GM23338 (cell line): ENCODE results near the gene PRG3. TPM values are rescaled to one million over a fixed set of nuclear protein-coding genes. Genes with fewer than 3 reads are reported as not detected.

Experiments used
- ATAC-seq: fragments of 200-7000 bp; cut with Tn5 transposase; 3 replicates; pipeline ENCODE4 v1.9.1; 2020
- DNase-seq: peaks from one replicate; pipeline ENCODE4 v3.0.0-alpha.2; 2015; ENCODE audit warnings: low spot score
- H2AFZ ChIP-seq: fragments of 200-600 bp; sonication (generic); 2 replicates; pipeline ENCODE4 v1.8.0; 2016; ENCODE audit warnings: antibody characterized with exemption, mild to moderate bottlenecking, moderate library complexity
- H3F3A ChIP-seq: fragments of 200-600 bp; sonication (generic); replicated peaks from 2 replicates; pipeline ENCODE4 v1.8.0; 2017; ENCODE audit warnings: antibody characterized with exemption, mixed run types, low read depth
- H3K27ac ChIP-seq: fragments of 200-600 bp; sonication (generic); 2 replicates; pipeline ENCODE4 v1.6.1; 2016; ENCODE audit warnings: low read depth
- H3K27me3 ChIP-seq: fragments of 200-600 bp; sonication (generic); 2 replicates; pipeline ENCODE4 v1.8.0; 2016; ENCODE audit warnings: mild to moderate bottlenecking, mixed run types, moderate library complexity; ENCODE audit not compliant: insufficient read depth
- H3K36me3 ChIP-seq: fragments of 200-600 bp; sonication (generic); 2 replicates; pipeline ENCODE4 v1.8.0; 2016; ENCODE audit warnings: mild to moderate bottlenecking; ENCODE audit not compliant: insufficient read depth
- H3K4me1 ChIP-seq: fragments of 200-600 bp; sonication (generic); 2 replicates; pipeline ENCODE4 v1.8.0; 2016; ENCODE audit warnings: mild to moderate bottlenecking, moderate library complexity; ENCODE audit not compliant: insufficient read depth
- H3K4me2 ChIP-seq: fragments of 200-600 bp; sonication (generic); 2 replicates; pipeline ENCODE4 v1.7.1; 2017; ENCODE audit warnings: mixed run types
- H3K4me3 ChIP-seq: fragments of 200-600 bp; sonication (generic); 2 replicates; pipeline ENCODE4 v1.6.1; 2016; ENCODE audit warnings: mixed run types
- H3K79me2 ChIP-seq: fragments of 200-600 bp; sonication (generic); replicated peaks from 2 replicates; pipeline ENCODE4 v1.8.0; 2017; ENCODE audit warnings: mild to moderate bottlenecking; ENCODE audit not compliant: insufficient read depth
- H3K9me2 ChIP-seq: fragments of 200-600 bp; sonication (generic); 2 replicates; pipeline ENCODE4 v1.8.0; 2017; ENCODE audit not compliant: insufficient read depth
- H4K20me1 ChIP-seq: fragments of 200-600 bp; sonication (generic); replicated peaks from 2 replicates; pipeline ENCODE4 v1.8.0; 2017; ENCODE audit warnings: mild to moderate bottlenecking; ENCODE audit not compliant: insufficient read depth
- H3K27ac Mint-ChIP-seq: 2 replicates; pipeline ENCODE4 v1.8.0; 2020; ENCODE audit warnings: inconsistent platforms, mild to moderate bottlenecking, moderate library complexity, mixed read lengths
- H3K27me3 Mint-ChIP-seq: 3 replicates; pipeline ENCODE4 v1.8.0; 2022; ENCODE audit warnings: low read depth, mild to moderate bottlenecking, moderate library complexity, mixed read lengths, inconsistent platforms; ENCODE audit not compliant: insufficient read depth, poor library complexity
- H3K36me3 Mint-ChIP-seq: 3 replicates; pipeline ENCODE4 v1.8.0; 2021; ENCODE audit warnings: low read depth, mild to moderate bottlenecking, inconsistent platforms, moderate library complexity, mixed read lengths
- H3K4me1 Mint-ChIP-seq: 3 replicates; pipeline ENCODE4 v1.8.0; 2020; ENCODE audit warnings: mild to moderate bottlenecking, inconsistent platforms, mixed read lengths
- H3K4me3 Mint-ChIP-seq: 3 replicates; pipeline ENCODE4 v1.8.0; 2021; ENCODE audit warnings: moderate library complexity, mild to moderate bottlenecking, inconsistent platforms, mixed read lengths
- H3K9me3 Mint-ChIP-seq: 3 replicates; pipeline ENCODE4 v1.8.0; 2020; ENCODE audit warnings: moderate library complexity, mild to moderate bottlenecking, inconsistent platforms, mixed read lengths
- CREB1 ChIP-seq: fragments of 250-450 bp; sonication (Bioruptor Pico); IDR thresholded peaks from 2 replicates; pipeline ENCODE4 v1.5.0; 2020; ENCODE audit warnings: low read depth, mild to moderate bottlenecking, moderate library complexity
- CTCF ChIP-seq, 2 experiments: fragments of 200-600 bp in 1 of 2; sonication (generic) in 1 of 2; conservative IDR thresholded peaks; 2 replicates each; pipeline versions ENCODE4 v1.5.1 to v1.6.1; 2016 to 2017; ENCODE audit warnings: antibody characterized with exemption in 2 of 2, low read depth in 2 of 2, mild to moderate bottlenecking in 2 of 2, moderate library complexity in 1 of 2
- EZH2 ChIP-seq: fragments of 200-600 bp; sonication (generic); IDR thresholded peaks from one replicate; pipeline ENCODE4 v1.8.0; 2017; ENCODE audit warnings: antibody characterized with exemption, mild to moderate bottlenecking, low read depth; ENCODE audit not compliant: unreplicated experiment
- EZH2phosphoT487 ChIP-seq: fragments of 200-600 bp; sonication (generic); IDR thresholded peaks from one replicate; pipeline ENCODE4 v1.8.1; 2018; ENCODE audit warnings: antibody characterized with exemption; ENCODE audit not compliant: unreplicated experiment
- JUNB ChIP-seq: IDR thresholded peaks from one replicate; pipeline ENCODE4 v1.6.1; 2016; ENCODE audit warnings: antibody characterized with exemption; ENCODE audit not compliant: unreplicated experiment
- NANOG ChIP-seq: IDR thresholded peaks from 2 replicates; pipeline ENCODE4 v1.6.1; 2016; ENCODE audit warnings: antibody characterized with exemption, borderline replicate concordance
- POLR2AphosphoS5 ChIP-seq: IDR thresholded peaks from 2 replicates; pipeline ENCODE4 v1.6.1; 2016; ENCODE audit warnings: antibody characterized with exemption, low read depth
- STAT1 ChIP-seq: IDR thresholded peaks from one replicate; pipeline ENCODE4 v1.6.1; 2016; ENCODE audit warnings: antibody characterized with exemption; ENCODE audit not compliant: unreplicated experiment
- ZNF114 ChIP-seq: fragments of 250-450 bp; sonication (Bioruptor Pico); IDR thresholded peaks from 2 replicates; pipeline ENCODE4 v1.5.0; 2020; ENCODE audit warnings: mild to moderate bottlenecking, moderate library complexity
- ZNF331 ChIP-seq: fragments of 250-450 bp; sonication (Bioruptor Pico); IDR thresholded peaks from 2 replicates; pipeline ENCODE4 v1.5.0; 2020; ENCODE audit warnings: low read depth, mild to moderate bottlenecking, moderate library complexity
- polyA plus RNA-seq: library from polyadenylated mRNA; unstranded; fragments of >200 nt; fragmentation: Nextera tagmentation; extraction: Ambion mirVana; gene quantifications from 2 replicates; pipeline ENCODE4 v1.2.1, GENCODE V29; 2016
- total RNA-seq: library from RNA; depleted of rRNA; stranded (reverse); fragments of >200 nt; shearing (Covaris generic); gene quantifications from 2 replicates; pipeline ENCODE4 v1.2.3, GENCODE V29; 2014
- TF ChIP-seq, protein P1 (sequence below): fragments of 250-450 bp; sonication (Bioruptor Pico); IDR thresholded peaks from 2 replicates; pipeline ENCODE4 v1.5.0; 2020; ENCODE audit warnings: mild to moderate bottlenecking, moderate library complexity
- TF ChIP-seq, protein P2 (sequence below): IDR thresholded peaks from 2 replicates; pipeline ENCODE4 v1.6.1; 2016; ENCODE audit warnings: antibody characterized with exemption

The PRG3 gene
- total and polyA plus RNA-seq, 2 experiments from 2014 or later, result not detected

GRCh38 chr11:57395905-57396623 is 15.1 kb upstream of the PRG3 start (continued):
- TF ChIP-seq, protein P1, sequence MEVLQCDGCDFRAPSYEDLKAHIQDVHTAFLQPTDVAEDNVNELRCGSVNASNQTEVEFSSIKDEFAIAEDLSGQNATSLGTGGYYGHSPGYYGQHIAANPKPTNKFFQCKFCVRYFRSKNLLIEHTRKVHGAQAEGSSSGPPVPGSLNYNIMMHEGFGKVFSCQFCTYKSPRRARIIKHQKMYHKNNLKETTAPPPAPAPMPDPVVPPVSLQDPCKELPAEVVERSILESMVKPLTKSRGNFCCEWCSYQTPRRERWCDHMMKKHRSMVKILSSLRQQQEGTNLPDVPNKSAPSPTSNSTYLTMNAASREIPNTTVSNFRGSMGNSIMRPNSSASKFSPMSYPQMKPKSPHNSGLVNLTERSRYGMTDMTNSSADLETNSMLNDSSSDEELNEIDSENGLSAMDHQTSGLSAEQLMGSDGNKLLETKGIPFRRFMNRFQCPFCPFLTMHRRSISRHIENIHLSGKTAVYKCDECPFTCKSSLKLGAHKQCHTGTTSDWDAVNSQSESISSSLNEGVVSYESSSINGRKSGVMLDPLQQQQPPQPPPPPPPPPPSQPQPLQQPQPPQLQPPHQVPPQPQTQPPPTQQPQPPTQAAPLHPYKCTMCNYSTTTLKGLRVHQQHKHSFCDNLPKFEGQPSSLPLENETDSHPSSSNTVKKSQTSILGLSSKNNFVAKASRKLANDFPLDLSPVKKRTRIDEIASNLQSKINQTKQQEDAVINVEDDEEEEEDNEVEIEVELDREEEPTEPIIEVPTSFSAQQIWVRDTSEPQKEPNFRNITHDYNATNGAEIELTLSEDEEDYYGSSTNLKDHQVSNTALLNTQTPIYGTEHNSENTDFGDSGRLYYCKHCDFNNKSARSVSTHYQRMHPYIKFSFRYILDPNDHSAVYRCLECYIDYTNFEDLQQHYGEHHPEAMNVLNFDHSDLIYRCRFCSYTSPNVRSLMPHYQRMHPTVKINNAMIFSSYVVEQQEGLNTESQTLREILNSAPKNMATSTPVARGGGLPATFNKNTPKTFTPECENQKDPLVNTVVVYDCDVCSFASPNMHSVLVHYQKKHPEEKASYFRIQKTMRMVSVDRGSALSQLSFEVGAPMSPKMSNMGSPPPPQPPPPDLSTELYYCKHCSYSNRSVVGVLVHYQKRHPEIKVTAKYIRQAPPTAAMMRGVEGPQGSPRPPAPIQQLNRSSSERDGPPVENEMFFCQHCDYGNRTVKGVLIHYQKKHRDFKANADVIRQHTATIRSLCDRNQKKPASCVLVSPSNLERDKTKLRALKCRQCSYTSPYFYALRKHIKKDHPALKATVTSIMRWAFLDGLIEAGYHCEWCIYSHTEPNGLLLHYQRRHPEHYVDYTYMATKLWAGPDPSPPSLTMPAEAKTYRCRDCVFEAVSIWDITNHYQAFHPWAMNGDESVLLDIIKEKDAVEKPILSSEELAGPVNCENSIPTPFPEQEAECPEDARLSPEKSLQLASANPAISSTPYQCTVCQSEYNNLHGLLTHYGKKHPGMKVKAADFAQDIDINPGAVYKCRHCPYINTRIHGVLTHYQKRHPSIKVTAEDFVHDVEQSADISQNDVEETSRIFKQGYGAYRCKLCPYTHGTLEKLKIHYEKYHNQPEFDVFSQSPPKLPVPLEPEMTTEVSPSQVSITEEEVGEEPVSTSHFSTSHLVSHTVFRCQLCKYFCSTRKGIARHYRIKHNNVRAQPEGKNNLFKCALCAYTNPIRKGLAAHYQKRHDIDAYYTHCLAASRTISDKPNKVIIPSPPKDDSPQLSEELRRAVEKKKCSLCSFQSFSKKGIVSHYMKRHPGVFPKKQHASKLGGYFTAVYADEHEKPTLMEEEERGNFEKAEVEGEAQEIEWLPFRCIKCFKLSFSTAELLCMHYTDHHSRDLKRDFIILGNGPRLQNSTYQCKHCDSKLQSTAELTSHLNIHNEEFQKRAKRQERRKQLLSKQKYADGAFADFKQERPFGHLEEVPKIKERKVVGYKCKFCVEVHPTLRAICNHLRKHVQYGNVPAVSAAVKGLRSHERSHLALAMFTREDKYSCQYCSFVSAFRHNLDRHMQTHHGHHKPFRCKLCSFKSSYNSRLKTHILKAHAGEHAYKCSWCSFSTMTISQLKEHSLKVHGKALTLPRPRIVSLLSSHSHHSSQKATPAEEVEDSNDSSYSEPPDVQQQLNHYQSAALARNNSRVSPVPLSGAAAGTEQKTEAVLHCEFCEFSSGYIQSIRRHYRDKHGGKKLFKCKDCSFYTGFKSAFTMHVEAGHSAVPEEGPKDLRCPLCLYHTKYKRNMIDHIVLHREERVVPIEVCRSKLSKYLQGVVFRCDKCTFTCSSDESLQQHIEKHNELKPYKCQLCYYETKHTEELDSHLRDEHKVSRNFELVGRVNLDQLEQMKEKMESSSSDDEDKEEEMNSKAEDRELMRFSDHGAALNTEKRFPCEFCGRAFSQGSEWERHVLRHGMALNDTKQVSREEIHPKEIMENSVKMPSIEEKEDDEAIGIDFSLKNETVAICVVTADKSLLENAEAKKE (CRISPR knock-in tag), result no peak
- TF ChIP-seq STAT1 (no peak), EZH2phosphoT487 (no peak), CREB1 (no peak), POLR2AphosphoS5 (no peak)

DNA sequence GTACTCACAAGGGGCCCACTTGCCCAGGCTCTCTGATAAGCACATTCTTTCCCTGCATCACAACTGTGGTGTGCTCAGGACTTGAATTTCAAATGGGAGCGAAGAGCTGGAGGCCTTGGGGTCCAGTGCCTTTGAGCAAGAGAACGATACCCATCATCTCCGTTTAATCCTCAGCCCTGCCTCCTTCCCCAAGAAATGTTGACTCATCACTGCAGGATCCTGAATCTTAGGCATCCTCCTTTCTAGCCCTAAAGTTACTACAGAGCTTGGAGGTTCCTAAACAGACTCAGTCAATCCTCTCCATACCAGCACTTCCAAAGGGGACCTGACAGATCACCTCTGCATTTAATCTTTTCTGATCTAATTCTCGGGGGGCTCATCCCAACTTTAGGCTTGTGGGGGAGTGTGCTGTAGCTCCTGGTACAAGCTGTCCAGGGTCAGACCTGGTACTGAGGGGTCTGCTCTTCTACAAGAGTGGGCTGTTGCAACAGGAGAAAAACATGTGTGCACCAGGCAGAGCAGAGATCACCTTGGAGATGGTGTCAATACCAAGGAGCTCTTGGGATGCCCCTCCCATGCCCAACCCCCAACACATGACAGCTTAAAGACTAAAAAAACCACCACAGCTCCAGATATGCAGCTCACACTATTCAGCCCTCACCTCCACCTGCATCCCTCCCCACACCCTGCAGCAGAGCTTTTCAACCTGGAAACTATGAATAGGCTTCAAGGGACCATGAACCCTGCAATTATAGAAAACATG is 13.4 kb upstream of the PRG3 start:
- H3K36me3 ChIP-seq, result no peaks in the 10 kb centered on the region
- ATAC-seq, result no peak
- no peak overlapping the region for H3K4me3 ChIP-seq
- H3K27ac Mint-ChIP-seq, result no peak overlapping the region
- no peaks in the 10 kb centered on the region for H3K36me3 Mint-ChIP-seq
- no peaks in the 10 kb centered on the region for H3K27me3 ChIP-seq
- no peaks in the 10 kb centered on the region for H3K4me1 ChIP-seq
- no peak overlapping the region for H3K4me3 Mint-ChIP-seq
- H3K4me1 Mint-ChIP-seq, result no peaks in the 10 kb centered on the region
- H3K27me3 Mint-ChIP-seq, result no peaks in the 10 kb centered on the region
- no peaks in the 10 kb centered on the region for H3K9me3 Mint-ChIP-seq
- no peak for DNase-seq
- no peaks in the 10 kb centered on the region for H3K79me2 ChIP-seq
- H2AFZ ChIP-seq, result no peak overlapping the region
- no peaks in the 10 kb centered on the region for H4K20me1 ChIP-seq
- peaks cover 5% of the 10 kb centered on the region for H3K9me2 ChIP-seq
- no peak overlapping the region for H3K4me2 ChIP-seq
- H3K27ac ChIP-seq, result no peak overlapping the region
- H3F3A ChIP-seq, result no peaks in the 10 kb centered on the region
- no peak for TF ChIP-seq EZH2
- no peak for TF ChIP-seq CTCF (conservative IDR thresholded peaks at IDR 0.05; ENCODE audit: low read depth in 2 of 2)
- TF ChIP-seq NANOG, result no peak
- no peak for TF ChIP-seq JUNB
- TF ChIP-seq ZNF331 (CRISPR knock-in tag), result no peak
- no peak for TF ChIP-seq CREB1
- TF ChIP-seq STAT1, result no peak
- no peak for TF ChIP-seq ZNF114 (CRISPR knock-in tag)
- TF ChIP-seq, protein P2, sequence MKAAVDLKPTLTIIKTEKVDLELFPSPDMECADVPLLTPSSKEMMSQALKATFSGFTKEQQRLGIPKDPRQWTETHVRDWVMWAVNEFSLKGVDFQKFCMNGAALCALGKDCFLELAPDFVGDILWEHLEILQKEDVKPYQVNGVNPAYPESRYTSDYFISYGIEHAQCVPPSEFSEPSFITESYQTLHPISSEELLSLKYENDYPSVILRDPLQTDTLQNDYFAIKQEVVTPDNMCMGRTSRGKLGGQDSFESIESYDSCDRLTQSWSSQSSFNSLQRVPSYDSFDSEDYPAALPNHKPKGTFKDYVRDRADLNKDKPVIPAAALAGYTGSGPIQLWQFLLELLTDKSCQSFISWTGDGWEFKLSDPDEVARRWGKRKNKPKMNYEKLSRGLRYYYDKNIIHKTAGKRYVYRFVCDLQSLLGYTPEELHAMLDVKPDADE, result no peak
